GM12878 (cell line): Measurements from ENCODE around the gene DNAJC28. TPM values are rescaled to one million over a fixed set of nuclear protein-coding genes. Genes with fewer than 3 reads are reported as not detected.

Experiments used
- BMI1 ChIP-seq: fragments of 450-650 bp; IDR thresholded peaks from 2 replicates; pipeline ENCODE4 v1.6.1; 2016; ENCODE audit warnings: mild to moderate bottlenecking, moderate library complexity, borderline replicate concordance
- CEBPZ ChIP-seq: fragments of 150-350 bp; IDR thresholded peaks from 2 replicates; pipeline ENCODE4 v1.6.1; 2016; ENCODE audit warnings: low read depth, low read length
- CHD1 ChIP-seq: IDR thresholded peaks from 2 replicates; pipeline ENCODE4 v1.6.1; 2012; ENCODE audit warnings: low read depth, low read length, improper control_type of control experiment
- CHD2 ChIP-seq: IDR thresholded peaks from 2 replicates; pipeline ENCODE4 v1.6.1; 2011; ENCODE audit warnings: low read depth, low read length, improper control_type of control experiment, borderline replicate concordance
- DPF2 ChIP-seq: fragments of 450-650 bp; IDR thresholded peaks from 2 replicates; pipeline ENCODE4 v1.6.1; 2017; ENCODE audit warnings: mild to moderate bottlenecking
- E2F4 ChIP-seq: IDR thresholded peaks from 2 replicates; pipeline ENCODE4 v1.6.1; 2012; ENCODE audit warnings: low read depth, low read length, improper control_type of control experiment
- LARP7 ChIP-seq: fragments of 450-650 bp; IDR thresholded peaks from 2 replicates; pipeline ENCODE4 v1.6.1; 2017; ENCODE audit warnings: mild to moderate bottlenecking
- NBN ChIP-seq: fragments of 450-650 bp; IDR thresholded peaks from 2 replicates; pipeline ENCODE4 v1.6.1; 2016
- NFXL1 ChIP-seq: fragments of 450-650 bp; IDR thresholded peaks from 2 replicates; pipeline ENCODE4 v1.6.1; 2017; ENCODE audit warnings: antibody characterized with exemption, mild to moderate bottlenecking, borderline replicate concordance
- PBX3 ChIP-seq: IDR thresholded peaks from 2 replicates; pipeline ENCODE4 v1.6.1; 2011; ENCODE audit warnings: mild to moderate bottlenecking, low read depth, low read length, moderate library complexity; ENCODE audit not compliant: insufficient replicate concordance
- PRDM15 ChIP-seq: fragments of 450-650 bp; formaldehyde crosslinking; IDR thresholded peaks from 2 replicates; pipeline ENCODE4 v1.4.0; 2020; ENCODE audit warnings: mild to moderate bottlenecking, moderate library complexity
- SMARCA5 ChIP-seq: fragments of 450-650 bp; IDR thresholded peaks from 2 replicates; pipeline ENCODE4 v1.6.1; 2017; ENCODE audit warnings: mild to moderate bottlenecking
- SPI1 ChIP-seq: IDR thresholded peaks from 2 replicates; pipeline ENCODE4 v1.6.1; 2011; ENCODE audit warnings: low read depth, mild to moderate bottlenecking, low read length, moderate library complexity, borderline replicate concordance; ENCODE audit not compliant: insufficient read depth
- SREBF2 ChIP-seq: IDR thresholded peaks from 2 replicates; pipeline ENCODE4 v1.6.1; 2012; ENCODE audit warnings: mild to moderate bottlenecking, low read length
- ZNF687 ChIP-seq: fragments of 450-650 bp; IDR thresholded peaks from 2 replicates; pipeline ENCODE4 v1.6.1; 2017; ENCODE audit warnings: mild to moderate bottlenecking, moderate library complexity
- polyA plus RNA-seq, 11 experiments: library from polyadenylated mRNA; depleted of rRNA in 4 of 11; unstranded in 6 of 11; stranded (reverse) in 5 of 11; fragments of >200 nt; fragmentation: Nextera tagmentation in 4 of 11; fragmentation: Illumina TruSeq in 1 of 11; extraction: Ambion mirVana in 4 of 11; extraction: Trizol in 1 of 11; gene quantifications; 1 replicate in 1 of 11; 2 replicates in 10 of 11; pipeline versions ENCODE4 v1.2.1 to v1.2.3, GENCODE V29; 2011 to 2016; ENCODE audit warnings: inconsistent platforms in 2 of 11, missing spikeins in 2 of 11, low read depth in 1 of 11
- total RNA-seq, 4 experiments: library from RNA; depleted of rRNA in 3 of 4; stranded (reverse); fragments of >200 nt in 3 of 4; fragmentation: Illumina TruSeq in 1 of 4; extraction: Trizol in 1 of 4; gene quantifications; 2 replicates each; pipeline versions ENCODE4 v1.2.1 to v1.2.3, GENCODE V29; 2013 to 2021

Gene DNAJC28
- total and polyA plus RNA-seq, 10 of the 15 experiments (the other 5 are each of a cell fraction or from before 2014, with no cell fraction given): 0.26 to 0.77 (median 0.54) TPM

- TF ChIP-seq PRDM15 (CRISPR knock-in tag) (no peak), CHD1 (0 out of 2 replicates have a peak, but pooled peaks have one; percentile 60), BMI1 (no peak), DPF2 (peak; percentile 52), SMARCA5 (0 out of 2 replicates have a peak, but pooled peaks have one; percentile 42), CEBPZ (no peak), NBN (0 out of 2 replicates have a peak, but pooled peaks have one; percentile 18), ZNF687 (0 out of 2 replicates have a peak, but pooled peaks have one; percentile 40), SPI1 (no peak), CHD2 (no peak), PBX3 (no peak), E2F4 (no peak), LARP7 (peak; percentile 81; the same call in 1 of the 2 replicates), NFXL1 (no peak), SREBF2 (no peak)
These were observed 12.4 kb downstream of the DNAJC28 start (continued) for GRCh38 chr21:33478935-33479678.
